CD4-positive, alpha-beta T cell treated with Interleukin-17A for 1 hour (primary cell): Measurements from ENCODE around the gene CDC42BPG.
"Not testable (repeated sequence)": the region's sequence is repeated elsewhere in the genome, so short reads cannot be mapped to it uniquely, and the experiment has no call there.

ENCODE experiments used
- DNase-seq: peaks from one replicate; pipeline ENCODE4 v3.0.0-alpha.2; 2020

Gene CDC42BPG

GRCh38 chr11:64833198-64833502 lies 11.3 kb downstream of the CDC42BPG start:
- DNase-seq = no peak

- DNase-seq = no peak
Observed at GRCh38 chr11:64832467-64833197, 11.8 kb downstream of the CDC42BPG start.

- no peak for DNase-seq
Observed at GRCh38 chr11:64831411-64831891, 13.0 kb downstream of the CDC42BPG start.

GRCh38 chr11:64829536-64830251 lies 14.8 kb downstream of the CDC42BPG start:
- no peak for DNase-seq

GRCh38 chr11:64827451-64827839 lies 17.0 kb downstream of the CDC42BPG start:
- no peak for DNase-seq

- no peak for DNase-seq
Observed at GRCh38 chr11:64826578-64827450, 17.6 kb downstream of the CDC42BPG start.

GRCh38 chr11:64826062-64826461 lies 18.4 kb downstream of the CDC42BPG start:
- DNase-seq = no peak

GRCh38 chr11:64823568-64824119 lies 20.8 kb downstream of the CDC42BPG start:
- no peak for DNase-seq

GRCh38 chr11:64817476-64817875 lies 27.0 kb downstream of the CDC42BPG start:
- DNase-seq = no peak

GRCh38 chr11:64815433-64815832 lies 29.0 kb downstream of the CDC42BPG start:
- not testable (repeated sequence) for DNase-seq

GRCh38 chr11:64814712-64815187 lies 29.7 kb downstream of the CDC42BPG start:
- DNase-seq = no peak

GRCh38 chr11:64813826-64814225 lies 30.6 kb downstream of the CDC42BPG start:
- no peak for DNase-seq

GRCh38 chr11:64810891-64811272 lies 33.6 kb downstream of the CDC42BPG start:
- peak; percentile 68 for DNase-seq

- DNase-seq = peak; percentile 82
Observed at GRCh38 chr11:64810271-64810890, 34.1 kb downstream of the CDC42BPG start, which contains the start of gene MEN1. TSS of gene MEN1 (minus strand) at chr11:64810551. CDS start at chr11:64810109, 442 bp downstream.

GRCh38 chr11:64809781-64810241 lies 34.6 kb downstream of the CDC42BPG start:
- DNase-seq = no peak

GRCh38 chr11:64805481-64805880 lies 39.0 kb downstream of the CDC42BPG start:
- no peak for DNase-seq

GRCh38 chr11:64804346-64805210 lies 39.9 kb downstream of the CDC42BPG start:
- no peak for DNase-seq

- no peak for DNase-seq
Observed at GRCh38 chr11:64803846-64804345, 40.6 kb downstream of the CDC42BPG start.

- peak; percentile 88 for DNase-seq
Observed at GRCh38 chr11:64803158-64803845, 41.2 kb downstream of the CDC42BPG start, which contains the start of gene MAP4K2. TSS of gene MAP4K2 (minus strand) at chr11:64803214. CDS start at chr11:64803149, 65 bp downstream.
